A549 treated with dexamethasone at 1 μM for 4 hours (cell line): ENCODE measurements around the gene NMT2. TPM values are rescaled to one million over a fixed set of nuclear protein-coding genes. Genes with fewer than 3 reads are reported as not detected.

Experiments
- total RNA-seq: library from RNA; stranded (reverse); fragments of 200-300 nt; extraction: Qiagen RNA extraction; gene quantifications from 5 replicates; pipeline ENCODE4 v1.2.3, GENCODE V29; 2022

The NMT2 gene
- total RNA-seq, result 19.5 to 23.5 TPM (median 21.8 TPM) in 5 replicates

DNA sequence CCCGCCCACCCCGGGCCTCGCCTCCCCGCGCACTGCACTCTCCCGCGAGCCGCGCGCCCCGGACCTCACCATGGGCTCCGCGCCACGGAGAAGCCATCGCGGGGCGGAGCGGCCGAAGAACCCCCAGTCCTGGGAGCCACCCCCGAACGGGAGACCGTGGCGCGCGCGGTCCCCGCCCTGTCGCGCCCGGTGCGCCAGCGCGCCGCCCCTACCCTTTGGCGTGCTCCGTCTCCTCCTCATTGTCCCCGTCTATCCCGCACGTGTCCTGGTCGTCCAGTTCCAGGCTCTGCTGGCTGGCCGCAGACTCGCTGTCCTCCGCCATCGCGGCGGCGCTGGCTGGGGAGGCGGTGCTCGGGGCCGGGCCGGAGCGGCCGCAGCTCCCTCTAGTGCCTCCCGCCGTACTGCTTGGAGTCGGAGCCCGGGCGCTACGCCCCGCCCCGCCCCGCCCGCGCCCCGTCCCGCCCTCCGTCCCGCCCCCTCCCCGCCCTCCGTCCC is at the start of gene NMT2:
Gene NMT2 (minus strand): TSS at position 403 of the 495 bp plus-strand sequence. CDS start 81 bp downstream, at position 322.

DNA sequence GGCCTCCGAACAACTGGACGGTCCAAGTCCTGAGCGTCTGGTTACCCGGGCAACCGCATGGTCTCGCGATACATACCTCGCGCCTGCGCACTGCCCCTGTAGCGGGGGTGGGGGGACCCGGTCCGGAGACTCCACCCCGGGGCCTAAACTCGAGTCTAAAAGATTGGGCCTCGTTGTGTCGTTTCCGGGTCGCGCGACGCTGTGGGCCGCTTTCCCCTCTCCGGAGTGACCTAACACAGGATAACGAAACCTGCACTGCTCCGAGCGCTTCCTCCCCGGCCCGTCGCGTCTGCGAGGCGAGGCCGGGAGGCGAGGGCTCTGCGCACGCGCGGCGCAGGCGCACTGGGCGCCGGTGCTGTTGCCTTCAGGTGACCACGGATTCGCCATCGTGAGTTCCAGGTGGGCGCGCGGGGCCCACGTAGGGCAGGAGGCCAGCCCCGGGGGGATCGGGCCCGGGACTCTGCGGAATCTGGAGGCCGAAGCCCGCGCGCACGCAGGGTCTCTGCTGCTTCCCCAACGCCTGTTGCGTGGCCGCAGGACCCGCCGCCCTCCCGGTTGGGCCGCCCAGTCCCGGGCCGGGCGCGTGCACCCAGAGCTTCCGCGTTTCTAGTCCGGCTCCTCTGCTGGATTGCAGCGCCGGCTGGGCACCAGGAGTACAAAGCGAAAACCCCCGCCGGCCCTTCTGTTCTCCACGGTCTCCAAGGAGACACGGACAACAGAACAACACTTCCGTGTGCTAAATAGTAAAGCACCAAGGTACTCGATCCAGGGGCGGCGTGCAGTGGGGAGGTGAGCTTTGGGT is 71.3 kb downstream of the NMT2 start, which contains the start of gene RPP38:
Gene RPP38 (plus strand): TSS at position 345 of the 802 bp plus-strand sequence. CDS start 5,960 bp downstream, outside the sequence.

DNA sequence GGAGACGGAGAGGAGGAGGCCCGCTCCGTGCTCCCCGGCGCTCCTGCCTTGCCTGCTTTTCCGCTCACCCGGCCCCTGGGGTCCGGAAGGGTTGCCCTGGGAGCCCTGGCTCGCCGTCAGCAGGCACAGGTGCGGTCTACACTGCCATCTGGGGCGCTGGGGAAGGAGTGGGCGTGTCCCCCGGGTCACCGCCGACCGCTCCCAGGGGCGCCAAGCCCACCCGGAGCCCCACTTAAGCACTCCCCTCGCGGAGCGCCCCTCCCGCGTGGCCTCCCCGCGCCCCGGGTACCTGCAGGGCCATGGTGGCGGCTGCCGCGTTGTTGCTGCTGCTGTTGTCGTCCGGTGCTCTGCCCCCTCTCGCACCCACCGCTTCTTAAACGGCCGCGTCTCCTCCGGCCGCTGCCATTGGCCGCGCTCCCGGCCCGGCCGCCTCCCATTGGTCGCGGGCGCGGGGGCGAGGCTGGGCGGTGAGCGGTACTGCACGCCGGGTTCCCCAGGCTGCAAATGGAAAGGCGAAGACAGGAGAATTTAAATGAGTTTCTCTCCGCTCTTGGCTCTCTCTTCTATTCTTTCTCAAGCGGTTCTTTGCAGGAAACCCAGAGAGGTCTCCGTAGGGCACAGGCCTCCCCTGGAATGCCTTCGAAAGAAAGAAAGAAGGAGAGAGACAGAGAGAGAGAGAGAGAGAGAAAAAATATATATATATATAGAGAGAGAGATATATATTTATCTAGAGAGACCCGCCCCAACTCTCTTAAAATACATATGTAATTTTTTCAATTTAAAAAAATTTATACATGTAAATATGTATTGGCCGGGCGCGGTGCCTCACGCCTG is 79.8 kb downstream of the NMT2 start, which contains the start of gene ACBD7:
Gene ACBD7 (minus strand): TSS at position 349 of the 834 bp plus-strand sequence. CDS start 48 bp downstream, at position 301.

Other genes with a start within 250 kb of the NMT2 start
- gene DCLRE1C, start 214.6 kb downstream of the NMT2 start, total RNA-seq, result 4.6 to 7.4 TPM (median 6.5 TPM) in 5 replicates
- gene MEIG1, start 209.3 kb downstream of the NMT2 start, total RNA-seq, result 0.41 to 1.2 TPM (median 0.77 TPM) in 5 replicates
- gene OLAH, start 124.8 kb downstream of the NMT2 start, total RNA-seq, result 0.90 to 1.1 TPM (median 1.0 TPM) in 5 replicates
- 1.2 to 1.5 TPM (median 1.4 TPM) in 5 replicates for gene ACBD7, start 79.9 kb downstream of the NMT2 start, total RNA-seq
- gene RPP38, start 71.3 kb downstream of the NMT2 start, total RNA-seq, result 33.7 to 36.6 TPM (median 34.6 TPM) in 5 replicates
- gene FAM171A1, start 202.6 kb upstream of the NMT2 start, total RNA-seq, result 20.1 to 24.9 TPM (median 23.1 TPM) in 5 replicates